Neural cell (in vitro differentiated cells): Measurements from ENCODE around the gene POLR2B. TPM values are rescaled to one million over a fixed set of nuclear protein-coding genes. Genes with fewer than 3 reads are reported as not detected.

Experiments used
- H2AFZ ChIP-seq: fragments of 200-600, 300-800 bp; sonication (generic), shearing (Covaris generic); 2 replicates; pipeline ENCODE4 v1.6.0; 2014; ENCODE audit warnings: low read depth, mild to moderate bottlenecking, antibody characterized with exemption, low read length, moderate library complexity
- H3F3A ChIP-seq: fragments of 200-600 bp; shearing (Covaris generic); 2 replicates; pipeline ENCODE4 v1.6.1; 2016; ENCODE audit warnings: mild to moderate bottlenecking, moderate library complexity, mixed read lengths, antibody characterized with exemption, low read length; ENCODE audit not compliant: insufficient read depth, poor library complexity, severe bottlenecking
- H3K27ac ChIP-seq: fragments of 200-600, 300-800 bp; sonication (generic), shearing (Covaris generic); 2 replicates; pipeline ENCODE4 v1.5.1; 2014; ENCODE audit warnings: mild to moderate bottlenecking, low read length, moderate library complexity
- H3K27me3 ChIP-seq: fragments of 300-800, 200-600 bp; sonication (generic), shearing (Covaris generic); 2 replicates; pipeline ENCODE4 v1.6.0; 2014; ENCODE audit warnings: mild to moderate bottlenecking, low read depth, low read length, moderate library complexity; ENCODE audit not compliant: insufficient read depth
- H3K36me3 ChIP-seq: fragments of 300-800, 200-600 bp; sonication (generic), shearing (Covaris generic); 2 replicates; pipeline ENCODE4 v1.5.1; 2014; ENCODE audit warnings: mild to moderate bottlenecking, antibody characterized with exemption, low read length, moderate library complexity; ENCODE audit not compliant: insufficient read depth
- H3K4me2 ChIP-seq: fragments of 300-800, 200-600 bp; sonication (generic), shearing (Covaris generic); 2 replicates; pipeline ENCODE4 v1.6.0; 2014; ENCODE audit warnings: mild to moderate bottlenecking, low read length
- H3K4me3 ChIP-seq: fragments of 300-800, 200-600 bp; sonication (generic), shearing (Covaris generic); 2 replicates; pipeline ENCODE4 v1.5.1; 2014; ENCODE audit warnings: mild to moderate bottlenecking, low read length, moderate library complexity
- H3K79me2 ChIP-seq: fragments of 200-600 bp; shearing (Covaris generic); replicated peaks from 2 replicates; pipeline ENCODE4 v1.6.0; 2014; ENCODE audit warnings: mild to moderate bottlenecking, low read length, moderate library complexity; ENCODE audit not compliant: insufficient read depth
- H3K9ac ChIP-seq: fragments of 300-800, 200-600 bp; sonication (generic), shearing (Covaris generic); 2 replicates; pipeline ENCODE4 v1.6.1; 2016; ENCODE audit warnings: mild to moderate bottlenecking, low read length, mixed read lengths
- H3K9me2 ChIP-seq: fragments of 200-600 bp; shearing (Covaris generic); 2 replicates; pipeline ENCODE4 v1.6.1; 2016; ENCODE audit warnings: mild to moderate bottlenecking, low read length, mixed read lengths; ENCODE audit not compliant: insufficient read depth
- H3K9me3 ChIP-seq: fragments of 200-600, 300-800 bp; sonication (generic), shearing (Covaris generic); 2 replicates; pipeline ENCODE4 v1.6.1; 2016; ENCODE audit warnings: mild to moderate bottlenecking, mixed run types, low read length, moderate library complexity, mixed read lengths
- H4K20me1 ChIP-seq: fragments of 200-600 bp; shearing (Covaris generic); 2 replicates; pipeline ENCODE4 v1.6.1; 2016; ENCODE audit warnings: mild to moderate bottlenecking, mixed run types; ENCODE audit not compliant: insufficient read depth
- EP300 ChIP-seq: fragments of 450-650 bp; conservative IDR thresholded peaks from 2 replicates; pipeline ENCODE4 v1.6.1; 2014; ENCODE audit warnings: antibody characterized with exemption, mild to moderate bottlenecking, moderate library complexity; ENCODE audit not compliant: poor library complexity, severe bottlenecking
- EZH2 ChIP-seq: fragments of 200-600, 300-800 bp; shearing (Covaris generic), sonication (generic); IDR thresholded peaks from 2 replicates; pipeline ENCODE4 v1.6.1; 2014; ENCODE audit warnings: antibody characterized with exemption, low read length, borderline replicate concordance, mild to moderate bottlenecking; ENCODE audit not compliant: insufficient read depth, poor library complexity, severe bottlenecking
- MXI1 ChIP-seq: fragments of 450-650 bp; conservative IDR thresholded peaks from 2 replicates; pipeline ENCODE4 v1.6.1; 2014; ENCODE audit warnings: antibody characterized with exemption, mild to moderate bottlenecking; ENCODE audit not compliant: poor library complexity, severe bottlenecking
- POLR2AphosphoS5 ChIP-seq: IDR thresholded peaks from 2 replicates; pipeline ENCODE4 v1.6.1; 2012
- RAD21 ChIP-seq: fragments of 450-650 bp; conservative IDR thresholded peaks from 2 replicates; pipeline ENCODE4 v1.6.1; 2014; ENCODE audit warnings: antibody characterized with exemption, mild to moderate bottlenecking, moderate library complexity
- SMC3 ChIP-seq: fragments of 450-650 bp; conservative IDR thresholded peaks from 2 replicates; pipeline ENCODE4 v1.6.1; 2014; ENCODE audit warnings: antibody characterized with exemption, mild to moderate bottlenecking, moderate library complexity; ENCODE audit not compliant: poor library complexity
- TAF1 ChIP-seq: IDR thresholded peaks from 2 replicates; pipeline ENCODE4 v1.6.1; 2012; ENCODE audit warnings: low read depth
- polyA plus RNA-seq: library from polyadenylated mRNA; depleted of rRNA; stranded (reverse); fragments of >200 nt; gene quantifications from 2 replicates; pipeline ENCODE4 v1.2.3, GENCODE V29; 2014
- TF ChIP-seq, protein P1 (sequence below): fragments of 450-650 bp; IDR thresholded peaks from 2 replicates; pipeline ENCODE4 v1.5.1; 2014; ENCODE audit warnings: antibody characterized with exemption, mild to moderate bottlenecking, moderate library complexity; ENCODE audit not compliant: poor library complexity, severe bottlenecking
- TF ChIP-seq, protein P2 (sequence below): IDR thresholded peaks from 2 replicates; pipeline ENCODE4 v1.6.1; 2012; ENCODE audit warnings: borderline replicate concordance

POLR2B gene
- polyA plus RNA-seq, 1 donor from 2014 or later: 300 TPM

DNA sequence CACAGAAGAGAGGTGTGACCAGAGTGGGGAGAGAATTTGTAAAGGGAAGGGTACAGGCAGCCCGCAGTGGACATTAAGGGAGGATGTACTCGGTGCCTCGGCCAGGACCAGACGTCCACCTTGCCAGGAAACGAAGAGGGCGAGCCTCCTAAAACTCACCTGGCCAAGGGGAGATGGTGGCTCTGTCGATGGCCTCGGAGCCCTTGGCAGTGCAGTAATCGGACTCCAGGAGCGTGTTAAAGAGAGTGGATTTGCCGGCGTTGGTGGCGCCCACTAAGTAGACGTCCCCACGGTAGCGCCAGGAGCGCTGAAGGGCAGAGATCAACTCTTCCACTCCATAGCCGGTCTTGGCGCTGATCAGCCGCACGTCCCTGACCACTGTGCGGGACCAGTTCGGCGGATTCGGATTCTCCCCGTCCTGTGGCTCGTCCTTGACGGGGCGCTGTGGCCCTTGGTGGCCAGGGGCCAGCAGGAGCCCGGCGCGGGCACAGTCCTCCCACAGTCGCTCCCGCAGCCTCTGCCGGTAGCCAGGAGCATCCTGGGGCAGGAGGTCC, 2.3 kb upstream of the POLR2B start:
- Histone ChIP-seq H4K20me1 (no peaks in the 10 kb centered on the region), H3K9me2 (no peaks in the 10 kb centered on the region), H3K4me3 (peak overlapping the region; percentile 100), H3K27me3 (no peaks in the 10 kb centered on the region), H3K27ac (peak overlapping the region; percentile 79), H3F3A (no peaks in the 10 kb centered on the region), H3K36me3 (peaks cover 15% of the 10 kb centered on the region), H3K9me3 (no peaks in the 10 kb centered on the region), H3K79me2 (peaks cover 33% of the 10 kb centered on the region), H2AFZ (peak overlapping the region; percentile 87), H3K9ac (peak overlapping the region; percentile 78), H3K4me2 (peak overlapping the region; percentile 78)
- TF ChIP-seq POLR2AphosphoS5 (no peak), SMC3 (no peak), RAD21 (peak; percentile 7), MXI1 (no peak), TAF1 (no peak), EP300 (no peak)

DNA sequence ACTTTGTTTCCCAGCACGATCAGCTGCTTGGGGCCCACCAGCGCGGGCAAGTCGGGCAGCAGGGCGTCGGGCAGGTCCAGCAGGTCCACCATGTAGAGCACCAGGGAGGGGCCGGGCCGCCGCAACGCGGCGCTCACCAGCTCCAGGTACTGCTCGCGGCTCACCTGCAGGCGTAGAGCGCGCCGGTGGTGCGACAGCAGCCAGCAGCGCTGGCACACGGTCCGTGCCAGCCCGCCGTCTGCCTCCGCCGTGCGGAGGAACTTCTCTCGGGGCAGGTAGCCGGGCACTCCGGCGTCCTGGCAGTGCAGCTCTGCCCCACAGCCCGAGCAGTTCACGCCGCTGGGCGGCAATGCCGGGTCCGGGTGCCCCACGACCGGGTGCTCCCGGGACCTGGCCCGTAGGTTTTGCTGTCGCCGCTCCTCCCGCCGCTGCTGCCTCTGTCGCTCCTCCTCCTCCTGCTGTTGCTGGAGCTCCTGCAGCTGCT, 1.8 kb upstream of the POLR2B start:
- peaks cover 38% of the 10 kb centered on the region for H3K79me2 ChIP-seq

More for the DNA sequence above, 1.8 kb upstream of the POLR2B start:
- H3K27me3 ChIP-seq: no peaks in the 10 kb centered on the region
- H3K4me3 ChIP-seq: peak overlapping the region; percentile 100
- H3K9me3 ChIP-seq: no peaks in the 10 kb centered on the region
- no peaks in the 10 kb centered on the region for H3F3A ChIP-seq
- TF ChIP-seq, protein P1, sequence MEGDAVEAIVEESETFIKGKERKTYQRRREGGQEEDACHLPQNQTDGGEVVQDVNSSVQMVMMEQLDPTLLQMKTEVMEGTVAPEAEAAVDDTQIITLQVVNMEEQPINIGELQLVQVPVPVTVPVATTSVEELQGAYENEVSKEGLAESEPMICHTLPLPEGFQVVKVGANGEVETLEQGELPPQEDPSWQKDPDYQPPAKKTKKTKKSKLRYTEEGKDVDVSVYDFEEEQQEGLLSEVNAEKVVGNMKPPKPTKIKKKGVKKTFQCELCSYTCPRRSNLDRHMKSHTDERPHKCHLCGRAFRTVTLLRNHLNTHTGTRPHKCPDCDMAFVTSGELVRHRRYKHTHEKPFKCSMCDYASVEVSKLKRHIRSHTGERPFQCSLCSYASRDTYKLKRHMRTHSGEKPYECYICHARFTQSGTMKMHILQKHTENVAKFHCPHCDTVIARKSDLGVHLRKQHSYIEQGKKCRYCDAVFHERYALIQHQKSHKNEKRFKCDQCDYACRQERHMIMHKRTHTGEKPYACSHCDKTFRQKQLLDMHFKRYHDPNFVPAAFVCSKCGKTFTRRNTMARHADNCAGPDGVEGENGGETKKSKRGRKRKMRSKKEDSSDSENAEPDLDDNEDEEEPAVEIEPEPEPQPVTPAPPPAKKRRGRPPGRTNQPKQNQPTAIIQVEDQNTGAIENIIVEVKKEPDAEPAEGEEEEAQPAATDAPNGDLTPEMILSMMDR: peak; percentile 42
- TF ChIP-seq TAF1 (no peak), POLR2AphosphoS5 (peak; percentile 0), EP300 (peak; percentile 13), EZH2 (no peak), RAD21 (no peak), MXI1 (no peak), SMC3 (no peak)
- TF ChIP-seq, protein P2, sequence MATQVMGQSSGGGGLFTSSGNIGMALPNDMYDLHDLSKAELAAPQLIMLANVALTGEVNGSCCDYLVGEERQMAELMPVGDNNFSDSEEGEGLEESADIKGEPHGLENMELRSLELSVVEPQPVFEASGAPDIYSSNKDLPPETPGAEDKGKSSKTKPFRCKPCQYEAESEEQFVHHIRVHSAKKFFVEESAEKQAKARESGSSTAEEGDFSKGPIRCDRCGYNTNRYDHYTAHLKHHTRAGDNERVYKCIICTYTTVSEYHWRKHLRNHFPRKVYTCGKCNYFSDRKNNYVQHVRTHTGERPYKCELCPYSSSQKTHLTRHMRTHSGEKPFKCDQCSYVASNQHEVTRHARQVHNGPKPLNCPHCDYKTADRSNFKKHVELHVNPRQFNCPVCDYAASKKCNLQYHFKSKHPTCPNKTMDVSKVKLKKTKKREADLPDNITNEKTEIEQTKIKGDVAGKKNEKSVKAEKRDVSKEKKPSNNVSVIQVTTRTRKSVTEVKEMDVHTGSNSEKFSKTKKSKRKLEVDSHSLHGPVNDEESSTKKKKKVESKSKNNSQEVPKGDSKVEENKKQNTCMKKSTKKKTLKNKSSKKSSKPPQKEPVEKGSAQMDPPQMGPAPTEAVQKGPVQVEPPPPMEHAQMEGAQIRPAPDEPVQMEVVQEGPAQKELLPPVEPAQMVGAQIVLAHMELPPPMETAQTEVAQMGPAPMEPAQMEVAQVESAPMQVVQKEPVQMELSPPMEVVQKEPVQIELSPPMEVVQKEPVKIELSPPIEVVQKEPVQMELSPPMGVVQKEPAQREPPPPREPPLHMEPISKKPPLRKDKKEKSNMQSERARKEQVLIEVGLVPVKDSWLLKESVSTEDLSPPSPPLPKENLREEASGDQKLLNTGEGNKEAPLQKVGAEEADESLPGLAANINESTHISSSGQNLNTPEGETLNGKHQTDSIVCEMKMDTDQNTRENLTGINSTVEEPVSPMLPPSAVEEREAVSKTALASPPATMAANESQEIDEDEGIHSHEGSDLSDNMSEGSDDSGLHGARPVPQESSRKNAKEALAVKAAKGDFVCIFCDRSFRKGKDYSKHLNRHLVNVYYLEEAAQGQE: no peak
- peaks cover 15% of the 10 kb centered on the region for H3K36me3 ChIP-seq
- H3K27ac ChIP-seq: peak overlapping the region; percentile 79
- no peaks in the 10 kb centered on the region for H3K9me2 ChIP-seq
- peak overlapping the region; percentile 87 for H2AFZ ChIP-seq
- H3K9ac ChIP-seq: peak overlapping the region; percentile 78
- H4K20me1 ChIP-seq: no peaks in the 10 kb centered on the region
- peak overlapping the region; percentile 78 for H3K4me2 ChIP-seq
